GM12878 (cell line): ENCODE measurements around the gene RCAN1. TPM values are rescaled to one million over a fixed set of nuclear protein-coding genes. Genes with fewer than 3 reads are reported as not detected.

Source experiments
- ATAC-seq: fragments of 200-7000 bp; cut with Tn5 transposase; 3 replicates; pipeline ENCODE4 v1.9.1; 2020; ENCODE audit warnings: mild to moderate bottlenecking, moderate library complexity
- BruUV-seq: library from RNA; stranded (reverse); fragments of 400-500 nt; replicated peaks from 2 replicates; lab custom pipeline; 2021; lab: Mats Ljungman, UMichigan
- CTCF ChIA-PET: fragments of 300-600 bp; sonication (Branson Sonifier 250); formaldehyde crosslinking; extraction: SDS; loops from one replicate; lab custom pipeline; 2021; ENCODE audit warnings: inconsistent platforms; lab: Yijun Ruan, JAX
- POLR2A ChIA-PET: fragments of 350-600 bp; formaldehyde crosslinking; extraction: SDS; loops from one replicate; lab custom pipeline; 2021; ENCODE audit warnings: inconsistent platforms; lab: Charles Lee
- RAD21 ChIA-PET: fragments of 300-600 bp; sonication (Branson Sonifier 250); formaldehyde crosslinking; loops from one replicate; lab custom pipeline; 2023; ENCODE audit warnings: antibody characterized with exemption; ENCODE audit not compliant: unreplicated experiment; lab: Charles Lee
- SMC1A ChIA-PET: fragments of 300-600 bp; sonication (Branson Sonifier 250); formaldehyde crosslinking; loops from one replicate; lab custom pipeline; 2023; ENCODE audit not compliant: unreplicated experiment, uncharacterized antibody; lab: Charles Lee
- DNase-seq: peaks from one replicate; pipeline ENCODE4 v3.0.0-alpha.2; 2011; ENCODE audit warnings: low read depth, low spot score
- FAIRE-seq: peaks from 3 replicates; lab custom pipeline; 2011; peaks lifted over from hg19 to GRCh38; lab: Jason Lieb, UNC
- H2AFZ ChIP-seq: 2 replicates; pipeline ENCODE4 v1.6.0; 2011; ENCODE audit warnings: low read depth, low read length, control low read depth; ENCODE audit not compliant: control insufficient read depth
- H3K27ac ChIP-seq: 2 replicates; pipeline ENCODE4 v1.5.1; 2011; ENCODE audit warnings: control low read depth; ENCODE audit not compliant: control insufficient read depth, insufficient read depth
- H3K27me3 ChIP-seq, 2 experiments: replicated peaks in 1 of 2; 2 replicates each; pipeline versions ENCODE4 v1.6.0 to v1.6.1; 2011; ENCODE audit warnings: low read length in 1 of 2; ENCODE audit not compliant: control insufficient read depth in 2 of 2, insufficient read depth in 2 of 2
- H3K36me3 ChIP-seq, 2 experiments: 2 replicates each; pipeline ENCODE4 v1.5.1; 2011; ENCODE audit warnings: low read length in 1 of 2; ENCODE audit not compliant: control insufficient read depth in 2 of 2, insufficient read depth in 2 of 2
- H3K4me1 ChIP-seq: 2 replicates; pipeline ENCODE4 v1.6.1; 2011; ENCODE audit warnings: mild to moderate bottlenecking, low read length, moderate library complexity, mixed read lengths; ENCODE audit not compliant: control insufficient read depth, insufficient read depth
- H3K4me2 ChIP-seq: 2 replicates; pipeline ENCODE4 v1.6.0; 2011; ENCODE audit warnings: control low read depth; ENCODE audit not compliant: control insufficient read depth, insufficient read depth
- H3K4me3 ChIP-seq: fragments of 200-600 bp; sonication (generic); 2 replicates; pipeline ENCODE4 v1.5.1; 2016
- H3K79me2 ChIP-seq: 2 replicates; pipeline ENCODE4 v1.6.0; 2011; ENCODE audit warnings: low read length; ENCODE audit not compliant: control insufficient read depth, insufficient read depth
- H3K9ac ChIP-seq: 2 replicates; pipeline ENCODE4 v1.8.0; 2011; ENCODE audit warnings: low read length, control low read depth, mixed read lengths; ENCODE audit not compliant: control insufficient read depth, insufficient read depth
- H3K9me3 ChIP-seq: replicated peaks from 3 replicates; pipeline ENCODE4 v1.5.1; 2011; ENCODE audit warnings: mild to moderate bottlenecking, low read length; ENCODE audit not compliant: control insufficient read depth, insufficient read depth
- H4K20me1 ChIP-seq: 2 replicates; pipeline ENCODE4 v1.6.0; 2011; ENCODE audit not compliant: control insufficient read depth, insufficient read depth
- BCL11A ChIP-seq: IDR thresholded peaks from 2 replicates; pipeline ENCODE4 v1.6.1; 2011; ENCODE audit warnings: low read depth, low read length
- CBX5 ChIP-seq: sonication (generic); IDR thresholded peaks from 2 replicates; pipeline ENCODE4 v1.6.1; 2016; ENCODE audit warnings: low read depth, moderate library complexity, mild to moderate bottlenecking, inconsistent platforms
- EP300 ChIP-seq, 2 experiments: fragments of 150-350 bp in 1 of 2; IDR thresholded peaks; 2 replicates each; pipeline ENCODE4 v1.6.1; 2011 to 2012; ENCODE audit warnings: low read depth in 2 of 2, low read length in 2 of 2, borderline replicate concordance in 1 of 2, improper control_type of control experiment in 1 of 2, inconsistent platforms in 1 of 2; ENCODE audit not compliant: control insufficient read depth in 1 of 2
- IKZF2 ChIP-seq, 2 experiments: fragments of 450-650 bp; IDR thresholded peaks; 2 replicates each; pipeline ENCODE4 v1.6.1; 2017; ENCODE audit warnings: mild to moderate bottlenecking in 2 of 2, moderate library complexity in 2 of 2
- MTA2 ChIP-seq: fragments of 450-650 bp; IDR thresholded peaks from 2 replicates; pipeline ENCODE4 v1.6.1; 2016; ENCODE audit warnings: low read depth, mild to moderate bottlenecking, moderate library complexity
- PKNOX1 ChIP-seq: fragments of 450-650 bp; IDR thresholded peaks from 2 replicates; pipeline ENCODE4 v1.6.1; 2016; ENCODE audit warnings: mild to moderate bottlenecking
- RELA ChIP-seq: fragments of 450-650 bp; IDR thresholded peaks from 2 replicates; pipeline ENCODE4 v1.8.0; 2014; ENCODE audit warnings: borderline replicate concordance; ENCODE audit not compliant: partially characterized antibody
- SIX5 ChIP-seq: IDR thresholded peaks from 2 replicates; pipeline ENCODE4 v1.6.1; 2011; ENCODE audit warnings: mild to moderate bottlenecking, low read depth, low read length, moderate library complexity; ENCODE audit not compliant: severe bottlenecking
- STAT1 ChIP-seq: fragments of 450-650 bp; conservative IDR thresholded peaks from 2 replicates; pipeline ENCODE4 v1.6.1; 2014; ENCODE audit warnings: antibody characterized with exemption, mild to moderate bottlenecking
- TCF12 ChIP-seq: IDR thresholded peaks from 2 replicates; pipeline ENCODE4 v1.6.1; 2011; ENCODE audit warnings: low read depth, mild to moderate bottlenecking, low read length
- YY1 ChIP-seq: IDR thresholded peaks from 2 replicates; pipeline ENCODE4 v1.6.1; 2011; ENCODE audit warnings: low read depth, mild to moderate bottlenecking, low read length
- ZBED1 ChIP-seq: IDR thresholded peaks from 2 replicates; pipeline ENCODE4 v1.6.1; 2016; ENCODE audit warnings: borderline replicate concordance
- ZNF24 ChIP-seq: fragments of 450-650 bp; IDR thresholded peaks from 2 replicates; pipeline ENCODE4 v1.6.1; 2017; ENCODE audit warnings: antibody characterized with exemption, mild to moderate bottlenecking
- WGBS: methylation state at CpG from one replicate; pipeline ENCODE4 v1.1.6; 2016; ENCODE audit warnings: low lambda C conversion rate; ENCODE audit not compliant: insufficient replicate concordance, insufficient coverage; ENCODE audit errors: missing lambda C conversion rate; 5-methylcytosine and 5-hydroxymethylcytosine counted together
- in situ Hi-C: fragments of 300-500 bp; cut with MboI; formaldehyde crosslinking; loops from 9 replicates; pipeline ENCODE4 v1.14.3; 2018; ENCODE audit warnings: mixed read lengths
- intact Hi-C: fragments of 100-400 bp; cut with micrococcal nuclease; formaldehyde crosslinking; loops from one replicate; pipeline ENCODE4 v1.14.2; 2022; ENCODE audit not compliant: unreplicated experiment
- polyA plus RNA-seq, 11 experiments: library from polyadenylated mRNA; depleted of rRNA in 4 of 11; unstranded in 6 of 11; stranded (reverse) in 5 of 11; fragments of >200 nt; fragmentation: Nextera tagmentation in 4 of 11; fragmentation: Illumina TruSeq in 1 of 11; extraction: Ambion mirVana in 4 of 11; extraction: Trizol in 1 of 11; gene quantifications; 1 replicate in 1 of 11; 2 replicates in 10 of 11; pipeline versions ENCODE4 v1.2.1 to v1.2.3, GENCODE V29; 2011 to 2016; ENCODE audit warnings: inconsistent platforms in 2 of 11, missing spikeins in 2 of 11, low read depth in 1 of 11
- total RNA-seq, 4 experiments: library from RNA; depleted of rRNA in 3 of 4; stranded (reverse); fragments of >200 nt in 3 of 4; fragmentation: Illumina TruSeq in 1 of 4; extraction: Trizol in 1 of 4; gene quantifications; 2 replicates each; pipeline versions ENCODE4 v1.2.1 to v1.2.3, GENCODE V29; 2013 to 2021

Gene RCAN1
- total and polyA plus RNA-seq, 10 of the 15 experiments (the other 5 are each of a cell fraction or from before 2014, with no cell fraction given) = 2.8 to 12.9 (median 10.5) TPM

- TF ChIP-seq RELA (no peak), YY1 (0 out of 2 replicates have a peak, but pooled peaks have one; percentile 2)
- CTCF ChIA-PET = interaction anchor here (0.9 to 2.7 kb wide), 6 partner anchors 10 to 286 kb away, joined by 3 to 16 read pairs (median 6); no protein-coding TSS in a partner anchor
- WGBS = 84% methylated on average over 4 of the region's 4 CpGs
These were observed 25.9 kb upstream of the RCAN1 start for GRCh38 chr21:34640858-34641257.

GRCh38 chr21:34639882-34640788 lies 25.2 kb upstream of the RCAN1 start:
- peak overlapping the region; percentile 62 for H3K9ac ChIP-seq
- no peaks in the 10 kb centered on the region for H3K79me2 ChIP-seq
- RAD21 ChIA-PET = interaction anchor here (0.8 to 2.4 kb wide), 5 partner anchors 8 to 52 kb away, joined by 3 to 9 read pairs (median 4); no protein-coding TSS in a partner anchor
- H3K36me3 ChIP-seq = no peaks in the 10 kb centered on the region
- H3K27me3 ChIP-seq = no peaks in the 10 kb centered on the region
- H3K9me3 ChIP-seq = no peaks in the 10 kb centered on the region; the same call in 2 of the 3 replicates
- DNase-seq = peak; percentile 66
- 5% methylated on average over 9 of the region's 9 CpGs for WGBS
- no peak for FAIRE-seq
- peak; percentile 52 for ATAC-seq
- POLR2A ChIA-PET = interaction anchor here (0.7 to 1.2 kb wide), 2 partner anchors 9 to 31 kb away, joined by 3 to 14 read pairs; no protein-coding TSS in a partner anchor
- peak overlapping the region; percentile 19; the same call in 1 of the 2 replicates for H3K4me3 ChIP-seq
- peaks cover 60% of the 10 kb centered on the region for H3K4me1 ChIP-seq
- no TSS peak for BruUV-seq
- H4K20me1 ChIP-seq = no peaks in the 10 kb centered on the region
- SMC1A ChIA-PET = interaction anchor here (0.8 to 6.0 kb wide), 6 partner anchors 9 to 37 kb away, joined by 3 to 24 read pairs (median 4); partner anchors contain the start of gene CLIC6
- CTCF ChIA-PET = interaction anchor here (0.7 to 2.2 kb wide), 7 partner anchors 8 to 37 kb away, joined by 3 to 15 read pairs (median 3); no protein-coding TSS in a partner anchor
- intact Hi-C loops (loop anchor here (5.0 kb wide), 1 partner anchor 227 kb away; no protein-coding TSS in a partner anchor), in situ Hi-C loops (loop anchor here (5.0 kb wide), 1 partner anchor 53 kb away; no protein-coding TSS in a partner anchor)
- peak overlapping the region; percentile 49 for H2AFZ ChIP-seq
- peak overlapping the region; percentile 97 for H3K27ac ChIP-seq
- peak overlapping the region; percentile 67 for H3K4me2 ChIP-seq
- TF ChIP-seq SIX5 = no peak
- 0 out of 2 replicates have a peak, but pooled peaks have one; percentile 65 for TF ChIP-seq CBX5
- TF ChIP-seq PKNOX1 = 0 out of 2 replicates have a peak, but pooled peaks have one; percentile 18
- peak; percentile 27 to 29; a peak in 2 of 4 replicates for TF ChIP-seq IKZF2 (IDR thresholded peaks at IDR 0.05)
- TF ChIP-seq TCF12 = no peak
- TF ChIP-seq MTA2 = peak; percentile 48
- TF ChIP-seq ZNF24 = no peak
- peak; percentile 47 to 59; a peak in 3 of 4 replicates for TF ChIP-seq EP300 (IDR thresholded peaks at IDR 0.05; ENCODE audit: borderline replicate concordance in 1 of 2, control insufficient read depth in 1 of 2, low read depth in 2 of 2, low read length in 2 of 2)
- 0 out of 2 replicates have a peak, but pooled peaks have one; percentile 49 for TF ChIP-seq BCL11A
- peak; percentile 83 for TF ChIP-seq ZBED1
- no peak for TF ChIP-seq STAT1

More at GRCh38 chr21:34640858-34641257, 25.9 kb upstream of the RCAN1 start:
- peak overlapping the region; percentile 97 for H3K27ac ChIP-seq
- BruUV-seq = no TSS peak
- H3K4me1 ChIP-seq = peaks cover 60% of the 10 kb centered on the region
- peak overlapping the region; percentile 67; the same call in 1 of the 2 replicates for H3K4me2 ChIP-seq
- no peaks in the 10 kb centered on the region for H3K27me3 ChIP-seq
- H3K9ac ChIP-seq = peak overlapping the region; percentile 62
- POLR2A ChIA-PET = no interaction called here
- in situ Hi-C loops = no loop called here
- RAD21 ChIA-PET = interaction anchor here (1.2 to 2.4 kb wide), 3 partner anchors 9 to 51 kb away, joined by 3 to 9 read pairs (median 7); no protein-coding TSS in a partner anchor
- ATAC-seq (no peak), DNase-seq (no peak), FAIRE-seq (no peak)
- H4K20me1 ChIP-seq = no peaks in the 10 kb centered on the region
- H3K4me3 ChIP-seq = peak overlapping the region; percentile 19; the same call in 1 of the 2 replicates
- intact Hi-C loops = loop anchor here (5.0 kb wide), 1 partner anchor 226 kb away; no protein-coding TSS in a partner anchor
- SMC1A ChIA-PET = interaction anchor here (0.8 to 6.0 kb wide), 7 partner anchors 8 to 55 kb away, joined by 3 to 24 read pairs (median 5); partner anchors contain the start of gene CLIC6
- peak overlapping the region; percentile 49 for H2AFZ ChIP-seq
- no peaks in the 10 kb centered on the region for H3K36me3 ChIP-seq
- no peaks in the 10 kb centered on the region for H3K79me2 ChIP-seq
- no peaks in the 10 kb centered on the region; the same call in 2 of the 3 replicates for H3K9me3 ChIP-seq
